Mucosa of rectum (tissue), 2 donors: ENCODE results near the gene CD244.

Experiments used
- H3K27ac ChIP-seq, 2 donors: one replicate each; pipeline ENCODE4 v1.7.0; 2013; ENCODE audit warnings: inconsistent platforms in 2 of 2, low read depth in 2 of 2, low read length in 2 of 2
- H3K27me3 ChIP-seq, 2 donors: one replicate each; pipeline ENCODE4 v1.7.0; 2013; ENCODE audit warnings: low read length in 2 of 2; ENCODE audit not compliant: control insufficient read depth in 2 of 2, insufficient read depth in 2 of 2
- H3K36me3 ChIP-seq, 2 donors: one replicate each; pipeline ENCODE4 v1.7.0; 2013; ENCODE audit warnings: low read length in 2 of 2; ENCODE audit not compliant: control insufficient read depth in 2 of 2, insufficient read depth in 2 of 2
- H3K4me1 ChIP-seq, 2 donors: one replicate each; pipeline ENCODE4 v1.7.0; 2013; ENCODE audit warnings: low read length in 2 of 2, mild to moderate bottlenecking in 1 of 2; ENCODE audit not compliant: control insufficient read depth in 2 of 2, insufficient read depth in 2 of 2
- H3K4me3 ChIP-seq, 2 donors: one replicate each; pipeline ENCODE4 v1.7.0; 2013; ENCODE audit warnings: low read length in 2 of 2
- H3K9ac ChIP-seq, 2 donors: one replicate each; pipeline ENCODE4 v1.7.0; 2013; ENCODE audit warnings: low read length in 2 of 2, low read depth in 1 of 2, mild to moderate bottlenecking in 1 of 2
- H3K9me3 ChIP-seq, 2 donors: one replicate each; pipeline ENCODE4 v1.7.0; 2013; ENCODE audit warnings: low read length in 2 of 2; ENCODE audit not compliant: control insufficient read depth in 2 of 2
- donor health status: healthy.
- donor health status: Normal muscosa, but diverticular disease.

Gene CD244

GRCh38 chr1:160814856-160815255 lies 47.8 kb downstream of the CD244 start:
- H3K9me3 ChIP-seq, result no peaks in the 10 kb centered on the region
- peaks cover 0 to 3% of the 10 kb centered on the region in 2 donors for H3K36me3 ChIP-seq
- no peak overlapping the region for H3K27ac ChIP-seq
- H3K9ac ChIP-seq, result no peak overlapping the region
- peaks cover 0 to 2% of the 10 kb centered on the region in 2 donors for H3K27me3 ChIP-seq
- H3K4me1 ChIP-seq, result no peaks in the 10 kb centered on the region
- H3K4me3 ChIP-seq, result no peak overlapping the region

GRCh38 chr1:160814316-160814715 lies 48.4 kb downstream of the CD244 start:
- Histone ChIP-seq H3K27me3 (peaks cover 0 to 2% of the 10 kb centered on the region in 2 donors), H3K27ac (no peak overlapping the region), H3K4me1 (no peaks in the 10 kb centered on the region), H3K9me3 (no peaks in the 10 kb centered on the region), H3K36me3 (peaks cover 0 to 3% of the 10 kb centered on the region in 2 donors), H3K4me3 (no peak overlapping the region), H3K9ac (no peak overlapping the region)

GRCh38 chr1:160813215-160813614 lies 49.5 kb downstream of the CD244 start:
- no peaks in the 10 kb centered on the region for H3K4me1 ChIP-seq
- no peaks in the 10 kb centered on the region for H3K9me3 ChIP-seq
- peaks cover 0 to 3% of the 10 kb centered on the region in 2 donors for H3K36me3 ChIP-seq
- no peak overlapping the region for H3K9ac ChIP-seq
- H3K27ac ChIP-seq, result no peak overlapping the region
- H3K4me3 ChIP-seq, result no peak overlapping the region
- peaks cover 0 to 2% of the 10 kb centered on the region in 2 donors for H3K27me3 ChIP-seq

GRCh38 chr1:160811147-160811546 lies 51.5 kb downstream of the CD244 start:
- Histone ChIP-seq H3K4me1 (no peaks in the 10 kb centered on the region), H3K27me3 (no peaks in the 10 kb centered on the region), H3K36me3 (peaks cover 0 to 5% of the 10 kb centered on the region in 2 donors), H3K27ac (no peak overlapping the region), H3K9me3 (no peaks in the 10 kb centered on the region), H3K9ac (no peak overlapping the region), H3K4me3 (no peak overlapping the region)

GRCh38 chr1:160810486-160810885 lies 52.2 kb downstream of the CD244 start:
- no peak overlapping the region for H3K27ac ChIP-seq
- no peak overlapping the region for H3K4me3 ChIP-seq
- no peaks in the 10 kb centered on the region for H3K9me3 ChIP-seq
- no peaks in the 10 kb centered on the region for H3K4me1 ChIP-seq
- H3K36me3 ChIP-seq, result peaks cover 0 to 5% of the 10 kb centered on the region in 2 donors
- no peaks in the 10 kb centered on the region for H3K27me3 ChIP-seq
- no peak overlapping the region for H3K9ac ChIP-seq

GRCh38 chr1:160808289-160808688 lies 54.4 kb downstream of the CD244 start:
- no peak overlapping the region for H3K4me3 ChIP-seq

GRCh38 chr1:160807738-160808137 lies 54.9 kb downstream of the CD244 start:
- Histone ChIP-seq H3K4me1 (no peaks in the 10 kb centered on the region), H3K36me3 (peaks cover 0 to 2% of the 10 kb centered on the region in 2 donors), H3K4me3 (no peak overlapping the region), H3K27me3 (no peaks in the 10 kb centered on the region), H3K27ac (no peak overlapping the region), H3K9me3 (no peaks in the 10 kb centered on the region), H3K9ac (no peak overlapping the region)

More at GRCh38 chr1:160808289-160808688, 54.4 kb downstream of the CD244 start:
- no peak overlapping the region for H3K9ac ChIP-seq
- H3K36me3 ChIP-seq, result peaks cover 0 to 2% of the 10 kb centered on the region in 2 donors
- H3K27me3 ChIP-seq, result no peaks in the 10 kb centered on the region
- no peak overlapping the region for H3K27ac ChIP-seq
- no peaks in the 10 kb centered on the region for H3K9me3 ChIP-seq
- no peaks in the 10 kb centered on the region for H3K4me1 ChIP-seq

GRCh38 chr1:160807247-160807646 lies 55.4 kb downstream of the CD244 start:
- Histone ChIP-seq H3K27me3 (no peaks in the 10 kb centered on the region), H3K9me3 (no peaks in the 10 kb centered on the region), H3K27ac (no peak overlapping the region), H3K9ac (no peak overlapping the region), H3K4me3 (no peak overlapping the region), H3K4me1 (no peaks in the 10 kb centered on the region), H3K36me3 (peaks cover 0 to 2% of the 10 kb centered on the region in 2 donors)

- Histone ChIP-seq H3K36me3 (peaks cover 0 to 2% of the 10 kb centered on the region in 2 donors), H3K4me1 (no peaks in the 10 kb centered on the region), H3K4me3 (no peak overlapping the region), H3K27me3 (no peaks in the 10 kb centered on the region), H3K9me3 (no peaks in the 10 kb centered on the region), H3K27ac (no peak overlapping the region), H3K9ac (no peak overlapping the region)
These were observed 55.9 kb downstream of the CD244 start for GRCh38 chr1:160806784-160807183.

- H3K4me1 ChIP-seq, result no peaks in the 10 kb centered on the region
- H3K27me3 ChIP-seq, result no peaks in the 10 kb centered on the region
- no peak overlapping the region for H3K9ac ChIP-seq
- no peak overlapping the region for H3K4me3 ChIP-seq
- no peaks in the 10 kb centered on the region for H3K9me3 ChIP-seq
- H3K27ac ChIP-seq, result no peak overlapping the region
- H3K36me3 ChIP-seq, result peaks cover 0 to 2% of the 10 kb centered on the region in 2 donors
These were observed 56.5 kb downstream of the CD244 start for GRCh38 chr1:160806109-160806665.
